CD4-positive, alpha-beta T cell treated with Interleukin-6 for 4 hours (primary cell): ENCODE results near the gene MAD1L1.
A peak's percentile ranks its signal among the peaks of the same experiment; 100 is the strongest.

Experiments used
- DNase-seq: peaks from one replicate; pipeline ENCODE4 v3.0.0-alpha.2; 2020; ENCODE audit warnings: mixed read lengths

Gene MAD1L1

GRCh38 chr7:1946025-1946772, 286.5 kb downstream of the MAD1L1 start:
- DNase-seq = no peak

- no peak for DNase-seq
Measured at GRCh38 chr7:1945558-1945957, 287.2 kb downstream of the MAD1L1 start.

GRCh38 chr7:1944619-1945210, 288.0 kb downstream of the MAD1L1 start:
- no peak for DNase-seq

- DNase-seq = no peak
Measured at GRCh38 chr7:1943933-1944618, 288.7 kb downstream of the MAD1L1 start.

- peak; percentile 38 for DNase-seq
Measured at GRCh38 chr7:1943326-1943725, 289.4 kb downstream of the MAD1L1 start.

- DNase-seq = no peak
Measured at GRCh38 chr7:1942941-1943289, 289.8 kb downstream of the MAD1L1 start.

- DNase-seq = no peak
Measured at GRCh38 chr7:1942243-1942940, 290.4 kb downstream of the MAD1L1 start.

- no peak for DNase-seq
Measured at GRCh38 chr7:1941464-1942242, 291.1 kb downstream of the MAD1L1 start.

- DNase-seq = no peak
Measured at GRCh38 chr7:1940863-1941262, 291.9 kb downstream of the MAD1L1 start.

- peak; percentile 94 for DNase-seq
Measured at GRCh38 chr7:1940402-1940786, 292.4 kb downstream of the MAD1L1 start.

GRCh38 chr7:1939434-1940401, 293.0 kb downstream of the MAD1L1 start:
- DNase-seq = peak; percentile 39

GRCh38 chr7:1938788-1939433, 293.8 kb downstream of the MAD1L1 start:
- no peak for DNase-seq

- no peak for DNase-seq
Measured at GRCh38 chr7:1937252-1937605, 295.5 kb downstream of the MAD1L1 start.

GRCh38 chr7:1936531-1937251, 296.1 kb downstream of the MAD1L1 start:
- no peak for DNase-seq

- no peak for DNase-seq
Measured at GRCh38 chr7:1936006-1936310, 296.8 kb downstream of the MAD1L1 start.

- no peak for DNase-seq
Measured at GRCh38 chr7:1935176-1936005, 297.4 kb downstream of the MAD1L1 start.

GRCh38 chr7:1934756-1935155, 298.0 kb downstream of the MAD1L1 start:
- no peak for DNase-seq

GRCh38 chr7:1934017-1934416, 298.7 kb downstream of the MAD1L1 start:
- no peak for DNase-seq

- no peak for DNase-seq
Measured at GRCh38 chr7:1933066-1933750, 299.5 kb downstream of the MAD1L1 start.
